BE2C (cell line): ENCODE measurements around the gene C20orf202.

Source experiments
- DNase-seq: peaks from one replicate; pipeline ENCODE4 v3.0.0-alpha.2; 2020
- H3K27me3 ChIP-seq: fragments of 250-450 bp; sonication (Bioruptor Pico); 2 replicates; pipeline ENCODE4 v1.5.1; 2020; ENCODE audit warnings: mild to moderate bottlenecking
- H3K36me3 ChIP-seq: fragments of 250-450 bp; sonication (Bioruptor Pico); 2 replicates; pipeline ENCODE4 v1.5.1; 2020; ENCODE audit warnings: mild to moderate bottlenecking
- H3K4me1 ChIP-seq: fragments of 250-450 bp; sonication (Bioruptor Pico); 2 replicates; pipeline ENCODE4 v1.5.1; 2020
- H3K4me3 ChIP-seq: 2 replicates; pipeline ENCODE4 v1.5.1; 2011; ENCODE audit warnings: low read depth, low read length
- H3K9me3 ChIP-seq: fragments of 250-450 bp; sonication (Bioruptor Pico); 2 replicates; pipeline ENCODE4 v1.5.1; 2020
- TF ChIP-seq, protein P1 (sequence below): IDR thresholded peaks from 2 replicates; pipeline ENCODE4 v1.5.1; 2012; ENCODE audit warnings: mild to moderate bottlenecking, low read depth, low read length

C20orf202 gene

DNA sequence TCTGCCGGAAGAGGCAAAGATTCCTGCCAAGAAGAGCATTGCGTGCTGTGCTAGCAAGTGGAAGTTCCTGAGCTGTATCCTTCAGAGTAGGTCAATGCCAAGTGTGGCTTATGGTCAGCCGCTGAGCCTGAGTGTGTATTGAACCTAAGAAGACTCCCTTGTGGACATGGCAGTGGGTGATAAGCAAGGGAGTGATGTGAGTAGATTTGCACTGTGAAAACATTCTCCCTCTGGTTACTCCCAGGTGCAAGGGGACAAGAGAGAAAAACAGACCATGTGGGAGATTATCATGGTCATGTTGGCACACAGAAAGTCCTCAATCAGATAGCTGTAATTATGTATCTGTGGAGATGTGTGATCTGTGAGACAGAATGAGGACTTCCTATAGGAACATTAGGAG, 12.4 kb upstream of the C20orf202 start:
- no peaks in the 10 kb centered on the region for H3K36me3 ChIP-seq
- H3K27me3 ChIP-seq = no peaks in the 10 kb centered on the region
- H3K4me3 ChIP-seq = no peak overlapping the region
- DNase-seq = no peak
- no peaks in the 10 kb centered on the region for H3K9me3 ChIP-seq
- TF ChIP-seq, protein P1, sequence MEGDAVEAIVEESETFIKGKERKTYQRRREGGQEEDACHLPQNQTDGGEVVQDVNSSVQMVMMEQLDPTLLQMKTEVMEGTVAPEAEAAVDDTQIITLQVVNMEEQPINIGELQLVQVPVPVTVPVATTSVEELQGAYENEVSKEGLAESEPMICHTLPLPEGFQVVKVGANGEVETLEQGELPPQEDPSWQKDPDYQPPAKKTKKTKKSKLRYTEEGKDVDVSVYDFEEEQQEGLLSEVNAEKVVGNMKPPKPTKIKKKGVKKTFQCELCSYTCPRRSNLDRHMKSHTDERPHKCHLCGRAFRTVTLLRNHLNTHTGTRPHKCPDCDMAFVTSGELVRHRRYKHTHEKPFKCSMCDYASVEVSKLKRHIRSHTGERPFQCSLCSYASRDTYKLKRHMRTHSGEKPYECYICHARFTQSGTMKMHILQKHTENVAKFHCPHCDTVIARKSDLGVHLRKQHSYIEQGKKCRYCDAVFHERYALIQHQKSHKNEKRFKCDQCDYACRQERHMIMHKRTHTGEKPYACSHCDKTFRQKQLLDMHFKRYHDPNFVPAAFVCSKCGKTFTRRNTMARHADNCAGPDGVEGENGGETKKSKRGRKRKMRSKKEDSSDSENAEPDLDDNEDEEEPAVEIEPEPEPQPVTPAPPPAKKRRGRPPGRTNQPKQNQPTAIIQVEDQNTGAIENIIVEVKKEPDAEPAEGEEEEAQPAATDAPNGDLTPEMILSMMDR = no peak
- no peaks in the 10 kb centered on the region for H3K4me1 ChIP-seq

DNA sequence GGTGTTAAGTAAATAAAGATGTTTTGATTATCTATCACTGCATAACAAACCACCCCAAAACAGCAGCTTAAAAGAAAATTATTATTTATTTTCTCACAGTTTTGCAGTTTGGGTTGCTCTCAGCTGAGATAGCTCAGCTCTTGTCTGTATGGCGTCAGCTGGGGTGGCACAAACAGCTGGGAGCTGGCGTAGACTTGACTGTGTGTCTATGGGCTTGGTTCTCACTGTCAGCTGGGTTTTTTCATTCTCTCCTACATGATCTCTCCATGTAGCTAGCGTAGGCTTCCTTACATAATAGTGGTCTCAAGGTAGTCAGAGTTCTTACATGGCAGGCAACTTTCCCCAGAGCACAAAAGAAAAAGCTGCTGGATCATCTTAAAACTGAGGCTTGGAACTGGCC, 12.0 kb upstream of the C20orf202 start:
- DNase-seq = no peak
- TF ChIP-seq, protein P1 = no peak
- Histone ChIP-seq H3K36me3 (no peaks in the 10 kb centered on the region), H3K27me3 (no peaks in the 10 kb centered on the region), H3K9me3 (no peaks in the 10 kb centered on the region), H3K4me1 (no peaks in the 10 kb centered on the region), H3K4me3 (no peak overlapping the region)

- Histone ChIP-seq H3K4me3 (no peak overlapping the region), H3K27me3 (no peaks in the 10 kb centered on the region), H3K4me1 (no peaks in the 10 kb centered on the region), H3K9me3 (no peaks in the 10 kb centered on the region), H3K36me3 (no peaks in the 10 kb centered on the region)
- TF ChIP-seq, protein P1 = no peak
- no peak for DNase-seq
Observed at GRCh38 chr20:1195226-1195625, 8.0 kb upstream of the C20orf202 start.

GRCh38 chr20:1196634-1197033, 6.6 kb upstream of the C20orf202 start:
- Histone ChIP-seq H3K4me1 (no peaks in the 10 kb centered on the region), H3K9me3 (no peaks in the 10 kb centered on the region), H3K4me3 (no peak overlapping the region), H3K36me3 (no peaks in the 10 kb centered on the region), H3K27me3 (no peaks in the 10 kb centered on the region)
- TF ChIP-seq, protein P1 = no peak
- no peak for DNase-seq

GRCh38 chr20:1197801-1198200, 5.5 kb upstream of the C20orf202 start:
- Histone ChIP-seq H3K4me3 (no peak overlapping the region), H3K4me1 (no peaks in the 10 kb centered on the region), H3K27me3 (no peaks in the 10 kb centered on the region), H3K9me3 (no peaks in the 10 kb centered on the region), H3K36me3 (no peaks in the 10 kb centered on the region)
- TF ChIP-seq, protein P1 = no peak
- DNase-seq = no peak

DNA sequence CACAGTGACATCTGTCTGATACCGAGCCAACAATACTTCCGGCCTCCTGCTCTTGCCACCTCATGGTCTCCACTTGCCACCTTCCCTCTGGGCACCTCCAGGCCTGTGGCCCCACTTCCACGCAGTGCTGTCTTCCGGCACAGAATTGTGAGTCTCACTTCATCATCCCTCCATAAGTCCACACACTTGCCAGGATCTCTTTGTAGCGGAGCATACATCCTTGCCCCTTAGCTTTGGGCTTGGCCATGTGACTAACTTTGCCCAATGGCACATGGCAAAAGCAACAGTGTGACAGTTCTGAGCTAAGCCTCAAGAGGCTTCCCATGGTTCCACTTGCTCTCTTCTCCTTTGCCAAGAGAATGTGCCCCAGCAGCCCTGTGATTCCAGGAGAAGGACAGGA, 4.5 kb upstream of the C20orf202 start:
- Histone ChIP-seq H3K4me3 (no peak overlapping the region), H3K27me3 (no peaks in the 10 kb centered on the region), H3K4me1 (no peaks in the 10 kb centered on the region), H3K36me3 (no peaks in the 10 kb centered on the region), H3K9me3 (no peaks in the 10 kb centered on the region)
- DNase-seq = no peak
- TF ChIP-seq, protein P1 = no peak
